Measurements from ENCODE around the gene SRGAP2B. TPM values are rescaled to one million over a fixed set of nuclear protein-coding genes. Genes with fewer than 3 reads are reported as not detected.
"Not testable (repeated sequence)": the region's sequence is repeated elsewhere in the genome, so short reads cannot be mapped to it uniquely, and the experiment has no call there.

Gene SRGAP2B
- total RNA-seq, 1 donor from 2014 or later = 42.9 TPM

- DNase-seq (ENCODE audit: low spot score) = not testable (repeated sequence)
Observed at GRCh38 chr1:144900841-144901240, 194.3 kb downstream of the SRGAP2B start.

DNA sequence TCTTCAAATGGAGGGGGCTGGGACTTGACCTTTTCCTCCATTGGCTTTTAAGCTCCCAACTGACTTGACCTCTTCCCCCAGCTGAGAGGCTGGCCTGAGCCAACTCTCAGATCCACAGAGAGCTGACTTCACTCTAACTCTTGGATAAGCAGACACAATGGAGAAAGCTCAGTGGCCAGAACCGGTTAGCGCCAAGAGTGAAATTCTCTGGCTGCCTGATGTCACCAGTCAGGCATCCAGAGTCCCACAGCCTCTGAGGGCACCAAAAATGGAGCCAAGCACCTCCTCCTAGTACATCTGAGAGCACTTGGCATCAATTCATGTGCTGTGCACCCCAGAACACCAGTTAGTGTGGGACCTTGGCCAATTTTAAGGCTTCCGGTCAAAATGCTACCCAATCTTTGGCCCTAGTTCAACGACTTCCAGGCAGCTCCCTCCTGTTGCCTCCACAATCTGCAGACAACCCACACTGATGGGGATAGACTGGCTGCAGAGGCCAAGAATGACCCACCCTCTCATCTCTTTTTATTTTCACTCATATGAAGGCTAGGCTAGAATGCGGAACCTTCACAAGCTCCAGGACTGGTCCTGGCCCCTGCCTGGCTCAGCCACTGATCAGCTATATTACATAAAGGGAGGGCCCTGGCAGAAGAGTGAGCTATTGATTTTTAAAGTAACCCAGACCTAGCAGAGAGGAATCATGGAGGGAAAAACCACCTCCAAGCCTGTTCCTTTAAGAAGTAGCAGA lies 200.5 kb downstream of the SRGAP2B start:
- DNase-seq (ENCODE audit: low spot score) = not testable (repeated sequence)

GRCh38 chr1:144893710-144894438 lies 201.3 kb downstream of the SRGAP2B start:
- not testable (repeated sequence) for DNase-seq (ENCODE audit: low spot score)

- DNase-seq (ENCODE audit: low spot score) = not testable (repeated sequence)
Observed at GRCh38 chr1:144893062-144893461, 202.1 kb downstream of the SRGAP2B start.

DNA sequence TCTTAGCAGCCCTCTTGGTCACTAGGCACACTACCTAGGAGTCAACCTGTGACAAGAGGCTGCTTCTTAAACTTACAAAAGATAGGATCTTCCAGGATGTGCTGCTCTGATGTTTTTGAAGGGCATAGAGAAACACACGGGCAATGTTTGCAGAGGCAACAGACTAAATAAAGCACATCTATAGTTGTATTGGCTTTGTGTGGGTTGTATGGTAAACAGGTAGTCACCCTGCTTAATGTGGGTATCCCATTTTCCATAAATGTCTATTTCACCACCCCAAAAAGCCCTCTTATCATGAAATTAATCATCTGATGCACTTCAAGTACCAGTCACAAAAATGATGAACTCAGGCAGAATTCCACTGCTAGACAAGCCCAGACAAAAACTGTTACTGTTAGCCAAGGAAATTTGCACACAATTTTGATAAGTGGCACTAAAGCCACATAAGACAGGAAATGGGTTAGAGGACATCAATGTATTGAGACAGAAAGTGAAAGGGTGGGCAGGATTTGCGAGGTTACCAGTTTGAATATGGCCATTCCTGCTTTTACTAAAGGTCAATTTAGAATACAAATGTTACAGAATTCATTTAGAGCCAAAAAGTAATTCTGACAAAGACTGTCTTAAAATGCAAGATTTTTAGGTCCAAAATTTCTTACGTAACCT lies 205.5 kb downstream of the SRGAP2B start:
- DNase-seq (ENCODE audit: low spot score) = not testable (repeated sequence)

- DNase-seq (ENCODE audit: low spot score) = peak; percentile 0
Observed at GRCh38 chr1:144883022-144883421, 212.1 kb downstream of the SRGAP2B start.

- DNase-seq (ENCODE audit: low spot score) = not testable (repeated sequence)
Observed at GRCh38 chr1:144882343-144882742, 212.8 kb downstream of the SRGAP2B start.

DNA sequence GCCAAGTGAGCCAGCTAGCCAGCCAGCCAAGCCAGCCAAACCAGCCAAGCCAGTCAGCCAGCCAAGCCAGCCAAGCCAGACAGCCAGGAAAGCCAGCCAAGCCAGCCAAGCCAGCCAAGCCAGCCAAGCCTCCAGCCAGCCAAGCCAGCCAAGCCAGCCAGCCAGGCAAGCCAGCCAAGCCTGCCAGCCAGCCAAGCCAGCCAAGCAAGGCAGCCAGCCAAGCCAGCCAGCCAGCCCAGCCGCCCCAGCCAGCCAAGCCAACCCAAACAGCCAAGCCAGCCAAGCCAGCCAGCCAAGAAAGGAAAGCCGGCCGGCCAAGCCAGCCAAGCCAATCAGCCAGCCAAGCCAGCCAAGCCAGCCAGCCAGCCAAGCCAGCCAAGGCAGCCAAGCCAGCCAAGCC lies 236.5 kb downstream of the SRGAP2B start:
- not testable (repeated sequence) for DNase-seq (ENCODE audit: low spot score)

Other genes with a start within 250 kb of the SRGAP2B start
- gene FAM72D, start 646 bp upstream of the SRGAP2B start, total RNA-seq (ENCODE audit: insufficient read depth, low replicate concordance) = not detected
- not detected for gene PPIAL4D, start 146.8 kb upstream of the SRGAP2B start, total RNA-seq (ENCODE audit: insufficient read depth, low replicate concordance)

Data from umbilical cord (tissue), 2 donors.